GM10248 (cell line): Measurements from ENCODE around the gene LRRN2.

Experiments used
- CTCF ChIA-PET: fragments of 300-600 bp; sonication (Branson Sonifier 250); formaldehyde crosslinking; extraction: SDS; loops from one replicate; lab custom pipeline; 2021; ENCODE audit warnings: antibody characterized with exemption; lab: Yijun Ruan, JAX
- POLR2A ChIA-PET: fragments of 350-650 bp; sonication (Branson Sonifier 250); formaldehyde crosslinking; extraction: SDS; loops from one replicate; lab custom pipeline; 2020; ENCODE audit warnings: antibody characterized with exemption; lab: Yijun Ruan, JAX
- DNase-seq: peaks from one replicate; pipeline ENCODE4 v3.0.0; 2012; ENCODE audit errors: extremely low spot score
- CTCF ChIP-seq: IDR thresholded peaks from 2 replicates; pipeline ENCODE4 v1.5.1; 2012; ENCODE audit warnings: mild to moderate bottlenecking, low read depth; ENCODE audit errors: extremely low read depth, missing control alignments, control extremely low read depth

Gene LRRN2

GRCh38 chr1:204607910-204608309 is 77.6 kb downstream of the LRRN2 start:
- no peak for TF ChIP-seq CTCF
- CTCF ChIA-PET = interaction anchor here (0.8 to 1.6 kb wide), 8 partner anchors 11 to 184 kb away, joined by 3 to 7 read pairs (median 3); no protein-coding TSS in a partner anchor
- DNase-seq = no peak
- POLR2A ChIA-PET = no interaction called here

- POLR2A ChIA-PET = no interaction called here
- CTCF ChIA-PET = interaction anchor here (1.7 kb wide), 1 partner anchor 12 kb away, joined by 4 read pairs; no protein-coding TSS in a partner anchor
- DNase-seq = no peak
- no peak for TF ChIP-seq CTCF
Measured at GRCh38 chr1:204605791-204606190, 79.7 kb downstream of the LRRN2 start.

- no peak for TF ChIP-seq CTCF
- CTCF ChIA-PET = no interaction called here
- no peak for DNase-seq
- POLR2A ChIA-PET = no interaction called here
Measured at GRCh38 chr1:204602871-204603542, 82.5 kb downstream of the LRRN2 start.

- POLR2A ChIA-PET = no interaction called here
- no peak for TF ChIP-seq CTCF
- CTCF ChIA-PET = interaction anchor here (1.0 kb wide), 1 partner anchor 13 kb away, joined by 3 read pairs; no protein-coding TSS in a partner anchor
- DNase-seq = no peak
Measured at GRCh38 chr1:204602111-204602579, 83.4 kb downstream of the LRRN2 start.

- no peak for DNase-seq
- CTCF ChIA-PET = no interaction called here
- no peak for TF ChIP-seq CTCF
- POLR2A ChIA-PET = no interaction called here
Measured at GRCh38 chr1:204600968-204601367, 84.6 kb downstream of the LRRN2 start.

- POLR2A ChIA-PET = no interaction called here
- no peak for TF ChIP-seq CTCF
- DNase-seq = no peak
- CTCF ChIA-PET = interaction anchor here (2.0 to 2.1 kb wide), 2 partner anchors 164 to 207 kb away, joined by 6 to 8 read pairs; no protein-coding TSS in a partner anchor
Measured at GRCh38 chr1:204600203-204600602, 85.3 kb downstream of the LRRN2 start.
